Esophagus (tissue), 2 donors: Measurements from ENCODE around the gene RBMS1. TPM values are rescaled to one million over a fixed set of nuclear protein-coding genes. Genes with fewer than 3 reads are reported as not detected.
A peak's percentile ranks its signal among the peaks of the same experiment; 100 is the strongest.

ENCODE experiments used
- H3K27ac ChIP-seq, 2 donors: one replicate each; pipeline ENCODE4 v1.5.1; 2013; ENCODE audit warnings: low read depth in 2 of 2, mild to moderate bottlenecking in 2 of 2, inconsistent platforms in 1 of 2, low read length in 1 of 2, moderate library complexity in 1 of 2
- H3K27me3 ChIP-seq, 2 donors: one replicate each; pipeline ENCODE4 v1.6.1; 2013; ENCODE audit warnings: low read length in 2 of 2, control low read depth in 1 of 2, mild to moderate bottlenecking in 1 of 2; ENCODE audit not compliant: insufficient read depth in 2 of 2, control insufficient read depth in 1 of 2
- H3K36me3 ChIP-seq, 2 donors: one replicate each; pipeline ENCODE4 v1.6.1; 2013; ENCODE audit warnings: low read length in 1 of 2; ENCODE audit not compliant: control insufficient read depth in 2 of 2, insufficient read depth in 2 of 2
- H3K4me1 ChIP-seq, 2 donors: one replicate each; pipeline ENCODE4 v1.6.1; 2013; ENCODE audit warnings: low read length in 1 of 2; ENCODE audit not compliant: control insufficient read depth in 2 of 2, insufficient read depth in 2 of 2
- H3K4me3 ChIP-seq, 2 donors: one replicate each; pipeline ENCODE4 v1.5.1; 2013; ENCODE audit warnings: low read length in 2 of 2, mild to moderate bottlenecking in 2 of 2, low read depth in 1 of 2, moderate library complexity in 1 of 2
- H3K9me3 ChIP-seq, 2 donors: one replicate each; pipeline ENCODE4 v1.6.1; 2013; ENCODE audit warnings: mild to moderate bottlenecking in 2 of 2, low read depth in 1 of 2, low read length in 1 of 2, moderate library complexity in 1 of 2; ENCODE audit not compliant: control insufficient read depth in 2 of 2, insufficient read depth in 1 of 2
- WGBS, 2 donors: extraction: QIAGEN DNeasy Blood & Tissue Kit; methylation state at CpG; one replicate each; pipeline ENCODE4 v1.1.7; 2013; 5-methylcytosine and 5-hydroxymethylcytosine counted together
- polyA plus RNA-seq, 2 donors: library from polyadenylated mRNA; stranded (reverse); fragments of 200-250 nt; gene quantifications; one replicate each; pipeline ENCODE4 v1.2.3, GENCODE V29; 2013
- donor health status: healthy with polysubstance abuse.
- donor health status: Bipolar disorder and iron deficiency.

The RBMS1 gene
- polyA plus RNA-seq, 2 donors: 18.1 to 23.6 TPM

DNA sequence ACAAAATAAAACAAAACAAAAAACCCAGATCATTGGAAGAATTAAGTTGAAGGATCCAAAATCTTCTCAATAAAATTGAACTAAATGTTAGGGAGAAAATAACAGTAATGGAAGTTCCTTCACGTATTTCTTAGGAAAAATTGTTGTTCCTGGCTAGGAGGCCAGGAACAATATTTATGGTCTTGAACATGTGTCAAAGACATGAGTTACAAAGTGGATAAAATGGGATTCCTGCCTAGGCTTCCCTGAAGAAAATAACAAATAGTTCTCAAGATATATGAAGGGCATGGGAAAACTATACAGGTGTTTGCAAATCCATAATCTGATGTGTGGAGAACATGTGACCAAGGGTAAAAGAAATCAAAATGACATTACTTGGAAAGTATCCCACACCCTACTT lies 225.9 kb downstream of the RBMS1 start:
- Histone ChIP-seq H3K27ac (no peak overlapping the region), H3K27me3 (no peaks in the 10 kb centered on the region), H3K9me3 (no peaks in the 10 kb centered on the region), H3K4me1 (peaks cover 0 to 5% of the 10 kb centered on the region in 2 donors), H3K36me3 (no peaks in the 10 kb centered on the region), H3K4me3 (no peak overlapping the region)
- 73 to 76% methylated on average over 1 of the region's 1 CpG for WGBS, 2 donors

- H3K27me3 ChIP-seq: no peaks in the 10 kb centered on the region
- H3K9me3 ChIP-seq: no peaks in the 10 kb centered on the region
- 93 to 96% methylated on average over 4 of the region's 4 CpGs for WGBS, 2 donors
- H3K36me3 ChIP-seq: no peaks in the 10 kb centered on the region
- H3K4me3 ChIP-seq: no peak overlapping the region
- H3K27ac ChIP-seq: no peak overlapping the region
- peaks cover 0 to 5% of the 10 kb centered on the region in 2 donors for H3K4me1 ChIP-seq
Measured at GRCh38 chr2:160267022-160267421, 226.6 kb downstream of the RBMS1 start.

DNA sequence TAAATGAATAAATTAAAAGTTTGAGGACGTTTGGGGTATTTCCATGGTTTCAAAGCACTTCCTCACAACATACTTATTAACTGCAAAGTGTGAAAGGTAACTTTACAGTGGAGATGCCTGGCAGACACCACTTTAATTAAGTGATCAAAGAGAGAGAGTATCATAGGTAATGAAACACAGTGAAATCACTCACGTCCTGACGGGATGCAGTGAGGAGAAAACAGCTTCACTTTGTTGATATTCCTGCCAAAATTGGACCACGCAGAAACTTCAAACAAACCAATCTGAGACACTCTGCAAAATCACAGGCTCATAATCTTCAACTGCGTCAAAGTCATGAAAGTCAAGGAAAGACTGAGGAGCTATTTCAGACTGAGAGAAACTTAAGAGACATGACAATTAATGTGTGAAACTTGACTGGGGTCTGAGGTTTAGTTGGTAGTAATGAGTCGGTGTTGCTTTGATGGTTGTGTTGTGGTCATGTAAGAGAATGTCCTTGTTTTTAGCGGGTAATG lies 227.5 kb downstream of the RBMS1 start:
- Histone ChIP-seq H3K27ac (no peak overlapping the region), H3K4me1 (peaks cover 0 to 5% of the 10 kb centered on the region in 2 donors), H3K36me3 (no peaks in the 10 kb centered on the region), H3K27me3 (no peaks in the 10 kb centered on the region), H3K9me3 (no peaks in the 10 kb centered on the region), H3K4me3 (no peak overlapping the region)
- 70% methylated on average over 7 of the region's 7 CpGs for WGBS, 2 donors

DNA sequence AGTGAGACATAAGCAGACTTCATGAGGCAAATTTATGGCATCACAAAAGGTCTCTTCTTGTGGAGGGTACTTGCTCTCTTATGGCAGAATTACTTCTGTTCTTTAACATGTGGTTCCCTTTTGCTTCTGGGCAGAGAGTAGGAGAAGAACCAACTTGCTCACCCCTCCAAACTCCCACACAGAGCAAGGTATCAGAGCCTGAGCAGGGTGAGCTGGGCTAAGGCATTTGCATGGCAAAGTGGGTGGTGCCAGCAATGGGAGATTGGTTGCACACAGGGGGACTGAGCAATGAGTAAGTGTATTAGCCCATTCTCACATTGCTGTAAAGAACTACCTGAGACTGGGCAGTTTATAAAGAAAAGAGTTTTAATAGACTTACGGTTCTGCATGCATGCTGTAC lies 229.3 kb downstream of the RBMS1 start:
- Histone ChIP-seq H3K27ac (no peak overlapping the region), H3K4me3 (no peak overlapping the region), H3K27me3 (no peaks in the 10 kb centered on the region), H3K9me3 (no peaks in the 10 kb centered on the region), H3K4me1 (peaks cover 0 to 1% of the 10 kb centered on the region in 2 donors), H3K36me3 (no peaks in the 10 kb centered on the region)
- 98 to 100% methylated on average over 1 of the region's 1 CpG for WGBS, 2 donors

DNA sequence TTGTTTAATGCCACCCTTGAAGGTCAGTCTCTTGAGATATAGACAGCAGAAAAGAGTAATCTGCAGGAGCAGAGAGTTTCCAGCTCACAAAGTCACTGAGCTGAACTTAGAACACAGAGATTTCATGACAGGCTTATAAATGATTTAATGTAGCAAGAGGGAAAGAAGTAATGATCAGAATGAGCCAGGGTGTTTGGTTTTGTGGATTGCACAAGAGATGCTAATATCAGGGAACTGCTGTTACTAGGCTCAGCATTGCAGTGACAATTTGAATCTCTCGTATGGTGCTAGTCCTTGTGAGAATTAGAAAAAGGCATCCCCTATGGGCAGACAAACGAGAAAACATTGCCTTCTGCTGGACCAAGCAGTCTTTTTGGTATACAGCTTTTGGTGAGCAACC lies 231.9 kb downstream of the RBMS1 start:
- no peaks in the 10 kb centered on the region for H3K9me3 ChIP-seq
- H3K36me3 ChIP-seq: no peaks in the 10 kb centered on the region
- WGBS, 2 donors: 80 to 84% methylated on average over 2 of the region's 2 CpGs
- peaks cover 0 to 2% of the 10 kb centered on the region in 2 donors for H3K4me1 ChIP-seq
- no peaks in the 10 kb centered on the region for H3K27me3 ChIP-seq
- H3K27ac ChIP-seq: no peak overlapping the region
- no peak overlapping the region for H3K4me3 ChIP-seq

- H3K4me3 ChIP-seq: no peak overlapping the region
- WGBS, 2 donors: 74 to 76% methylated on average over 2 of the region's 2 CpGs
- H3K27ac ChIP-seq: peak overlapping the region; percentile 84 to 94
- H3K9me3 ChIP-seq: no peaks in the 10 kb centered on the region
- H3K36me3 ChIP-seq: no peaks in the 10 kb centered on the region
- peaks cover 0 to 2% of the 10 kb centered on the region in 2 donors for H3K4me1 ChIP-seq
- no peaks in the 10 kb centered on the region for H3K27me3 ChIP-seq
Measured at GRCh38 chr2:160258492-160258805, 235.2 kb downstream of the RBMS1 start.

- 87 to 90% methylated on average over 12 of the region's 12 CpGs for WGBS, 2 donors
- H3K27ac ChIP-seq: peak overlapping the region; percentile 84 to 94
- no peaks in the 10 kb centered on the region for H3K27me3 ChIP-seq
Measured at GRCh38 chr2:160257743-160258491, 235.7 kb downstream of the RBMS1 start.

DNA sequence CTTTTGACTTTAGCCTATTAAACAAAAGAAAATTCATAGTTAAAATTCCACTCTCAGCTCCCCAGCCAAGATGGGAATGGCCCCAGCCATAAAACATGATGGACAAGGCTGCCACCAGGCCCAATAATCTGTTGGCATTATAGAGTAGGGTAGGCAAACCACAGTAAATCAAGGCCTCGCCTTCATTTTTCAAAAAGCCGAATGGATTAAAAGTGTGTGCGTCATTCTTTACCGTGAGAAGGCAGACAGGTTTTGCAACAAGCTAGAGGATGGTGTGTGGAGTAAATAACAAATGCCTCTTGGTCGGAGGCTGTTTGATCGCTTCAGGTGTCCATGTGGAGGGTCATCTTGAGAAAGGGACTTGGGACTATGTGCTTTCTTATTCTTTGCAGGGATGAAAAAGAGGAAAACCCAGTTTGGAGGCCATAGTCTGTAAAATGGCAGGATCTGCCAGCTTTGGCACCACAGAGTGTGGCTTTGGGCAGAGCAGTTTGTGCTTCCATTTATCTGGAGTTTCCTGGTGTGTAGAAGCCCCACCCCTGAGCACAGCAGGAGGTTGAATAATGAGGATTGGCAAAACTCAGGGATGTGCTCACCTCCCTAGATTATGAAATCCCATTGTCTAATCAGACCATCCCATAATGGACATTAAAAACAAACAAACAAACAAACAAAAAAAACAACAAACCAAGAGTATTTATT lies 236.4 kb downstream of the RBMS1 start:
- H3K4me3 ChIP-seq: peak overlapping the region in 1 of 2 donors; percentile 31
- WGBS, 2 donors: 49 to 59% methylated on average over 6 of the region's 6 CpGs
- H3K27me3 ChIP-seq: no peaks in the 10 kb centered on the region
- H3K4me1 ChIP-seq: peaks cover 0 to 2% of the 10 kb centered on the region in 2 donors
- H3K36me3 ChIP-seq: no peaks in the 10 kb centered on the region
- H3K27ac ChIP-seq: peak overlapping the region; percentile 93 to 94
- no peaks in the 10 kb centered on the region for H3K9me3 ChIP-seq

More at GRCh38 chr2:160257743-160258491, 235.7 kb downstream of the RBMS1 start:
- peaks cover 0 to 2% of the 10 kb centered on the region in 2 donors for H3K4me1 ChIP-seq
- no peaks in the 10 kb centered on the region for H3K36me3 ChIP-seq
- H3K4me3 ChIP-seq: no peak overlapping the region
- no peaks in the 10 kb centered on the region for H3K9me3 ChIP-seq

DNA sequence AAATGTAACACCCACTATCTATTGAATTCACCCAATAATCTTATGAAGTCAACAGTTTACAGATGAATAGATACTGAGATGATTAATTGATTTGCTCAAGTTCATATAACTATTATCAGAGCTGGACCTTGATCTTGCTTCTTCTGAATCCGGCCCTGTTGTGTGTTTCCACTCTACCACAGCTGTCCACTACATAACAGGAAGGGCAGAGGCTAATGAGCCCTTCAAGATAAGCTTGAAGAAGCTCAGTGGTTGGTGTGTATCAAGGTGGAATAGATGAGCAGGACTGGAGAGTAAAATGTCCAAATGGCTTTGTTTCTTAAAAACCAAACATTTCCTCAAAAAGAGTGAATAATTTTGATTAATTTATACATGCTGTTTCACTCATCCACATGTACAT lies 237.1 kb downstream of the RBMS1 start:
- no peaks in the 10 kb centered on the region for H3K36me3 ChIP-seq
- peaks cover 0 to 2% of the 10 kb centered on the region in 2 donors for H3K4me1 ChIP-seq
- WGBS, 2 donors: 71 to 86% methylated on average over 1 of the region's 1 CpG
- no peaks in the 10 kb centered on the region for H3K27me3 ChIP-seq
- H3K4me3 ChIP-seq: no peak overlapping the region
- H3K9me3 ChIP-seq: no peaks in the 10 kb centered on the region
- H3K27ac ChIP-seq: peak overlapping the region; percentile 78 to 85
